Breast epithelium (tissue), 4 donors: ENCODE results near the gene KRTAP10-10. TPM values are rescaled to one million over a fixed set of nuclear protein-coding genes. Genes with fewer than 3 reads are reported as not detected.
"Not testable (repeated sequence)": the region's sequence is repeated elsewhere in the genome, so short reads cannot be mapped to it uniquely, and the experiment has no call there.

Experiments used
- DNase-seq, 2 donors: peaks; one replicate each; pipeline ENCODE4 v3.0.0-alpha.2; 2019; ENCODE audit warnings: low spot score in 2 of 2
- H3K27ac ChIP-seq, 2 donors: fragments of 200-600 bp; sonication (generic) in 1 of 2; one replicate each; pipeline ENCODE4 v1.5.1; 2016 to 2019; ENCODE audit warnings: mild to moderate bottlenecking in 1 of 2
- H3K27me3 ChIP-seq, 2 donors: fragments of 200-600 bp; sonication (generic) in 1 of 2; one replicate each; pipeline versions ENCODE4 v1.5.1 to v1.6.0; 2017 to 2019; ENCODE audit warnings: control low read depth in 1 of 2, mild to moderate bottlenecking in 1 of 2
- H3K36me3 ChIP-seq: fragments of 200-600 bp; one replicate; pipeline ENCODE4 v1.5.1; 2019
- H3K4me1 ChIP-seq, 2 donors: fragments of 200-600 bp; sonication (generic); one replicate each; pipeline ENCODE4 v1.5.1; 2016 to 2019; ENCODE audit warnings: control low read depth in 1 of 2
- H3K4me3 ChIP-seq, 3 donors: fragments of 200-600 bp; sonication (generic); 1 replicate in 2 of 3; 2 replicates in 1 of 3; pipeline ENCODE4 v1.5.1; 2016 to 2019; ENCODE audit warnings: mild to moderate bottlenecking in 3 of 3, moderate library complexity in 2 of 3
- H3K9me3 ChIP-seq, 2 donors: fragments of 200-600 bp; sonication (generic) in 1 of 2; one replicate each; pipeline ENCODE4 v1.5.1; 2016 to 2019; ENCODE audit warnings: control low read depth in 1 of 2
- CTCF ChIP-seq, 3 donors: fragments of 450-650 bp; IDR thresholded peaks; one replicate each; pipeline ENCODE4 v1.5.1; 2016 to 2017; ENCODE audit warnings: antibody characterized with exemption in 3 of 3, mild to moderate bottlenecking in 3 of 3, moderate library complexity in 3 of 3
- POLR2A ChIP-seq: fragments of 450-650 bp; IDR thresholded peaks from one replicate; pipeline ENCODE4 v1.6.1; 2016; ENCODE audit warnings: antibody characterized with exemption, mild to moderate bottlenecking, moderate library complexity
- POLR2AphosphoS5 ChIP-seq, 3 donors: sonication (generic); formaldehyde crosslinking; IDR thresholded peaks; one replicate each; pipeline ENCODE4 v1.6.1; 2017; ENCODE audit warnings: antibody characterized with exemption in 3 of 3
- intact Hi-C: fragments of 100-400 bp; cut with DNase I; formaldehyde crosslinking; loops from one replicate; pipeline ENCODE4 v1.15.1; 2023; ENCODE audit warnings: low total_unique reads
- total RNA-seq, 3 donors: library from RNA; depleted of rRNA; stranded (reverse); fragments of >200 nt; gene quantifications; one replicate each; pipeline ENCODE4 v1.1.0, GENCODE V29; 2016

The KRTAP10-10 gene
- total RNA-seq, 3 donors from 2014 or later: not detected

GRCh38 chr21:44609193-44609592, 28.0 kb upstream of the KRTAP10-10 start:
- Histone ChIP-seq H3K4me3 (no peak overlapping the region), H3K27ac (no peak overlapping the region), H3K36me3 (no peaks in the 10 kb centered on the region), H3K9me3 (peaks cover 29 to 38% of the 10 kb centered on the region in 2 donors), H3K27me3 (peaks cover 0 to 13% of the 10 kb centered on the region in 2 donors), H3K4me1 (no peaks in the 10 kb centered on the region)
- no peak for DNase-seq
- intact Hi-C loops: no loop called here
- TF ChIP-seq POLR2AphosphoS5 (IDR thresholded peaks at IDR 0.05): no peak
- TF ChIP-seq CTCF (IDR thresholded peaks at IDR 0.05): no peak
- TF ChIP-seq POLR2A: no peak

GRCh38 chr21:44610157-44610843, 26.9 kb upstream of the KRTAP10-10 start:
- H3K4me1 ChIP-seq, H3K4me3 ChIP-seq, H3K36me3 ChIP-seq, intact Hi-C loops, DNase-seq, H3K27ac ChIP-seq: not testable (repeated sequence)
- peaks cover 0 to 22% of the 10 kb centered on the region in 2 donors for H3K27me3 ChIP-seq
- peaks cover 29 to 34% of the 10 kb centered on the region in 2 donors for H3K9me3 ChIP-seq

- no peak overlapping the region for H3K4me3 ChIP-seq
- H3K4me1 ChIP-seq: no peaks in the 10 kb centered on the region
- intact Hi-C loops: no loop called here
- H3K36me3 ChIP-seq: no peaks in the 10 kb centered on the region
- H3K27ac ChIP-seq: no peak overlapping the region
- no peak for DNase-seq
- H3K9me3 ChIP-seq: peaks cover 29 to 34% of the 10 kb centered on the region in 2 donors
- H3K27me3 ChIP-seq: peaks cover 0 to 31% of the 10 kb centered on the region in 2 donors
- TF ChIP-seq CTCF (IDR thresholded peaks at IDR 0.05): no peak
- no peak for TF ChIP-seq POLR2AphosphoS5 (IDR thresholded peaks at IDR 0.05)
- no peak for TF ChIP-seq POLR2A
These were observed 25.6 kb upstream of the KRTAP10-10 start for GRCh38 chr21:44611551-44611950.

GRCh38 chr21:44612029-44612486, 25.1 kb upstream of the KRTAP10-10 start, which contains the start of gene KRTAP10-8:
TSS of gene KRTAP10-8 (plus strand) at chr21:44612079. CDS start at chr21:44612101, 22 bp downstream.
- no peak for DNase-seq
- no peaks in the 10 kb centered on the region for H3K4me1 ChIP-seq
- H3K27me3 ChIP-seq: peaks cover 0 to 33% of the 10 kb centered on the region in 2 donors
- no peak for TF ChIP-seq POLR2AphosphoS5 (IDR thresholded peaks at IDR 0.05)
- TF ChIP-seq POLR2A: no peak
- no peak for TF ChIP-seq CTCF (IDR thresholded peaks at IDR 0.05)
- no peaks in the 10 kb centered on the region for H3K36me3 ChIP-seq
- no peak within 1 kb of the TSS for H3K27ac ChIP-seq
- peaks cover 29 to 34% of the 10 kb centered on the region in 2 donors for H3K9me3 ChIP-seq
- intact Hi-C loops: no loop called here
- no peak within 1 kb of the TSS for H3K4me3 ChIP-seq

- H3K4me3 ChIP-seq: no peak overlapping the region
- DNase-seq: no peak
- H3K27me3 ChIP-seq: peaks cover 0 to 33% of the 10 kb centered on the region in 2 donors
- peaks cover 29 to 34% of the 10 kb centered on the region in 2 donors for H3K9me3 ChIP-seq
- no peak overlapping the region for H3K27ac ChIP-seq
- H3K36me3 ChIP-seq: no peaks in the 10 kb centered on the region
- TF ChIP-seq POLR2A (no peak), CTCF (IDR thresholded peaks at IDR 0.05) (no peak), POLR2AphosphoS5 (IDR thresholded peaks at IDR 0.05) (no peak)
- no peaks in the 10 kb centered on the region for H3K4me1 ChIP-seq
- intact Hi-C loops: no loop called here
These were observed 24.4 kb upstream of the KRTAP10-10 start for GRCh38 chr21:44612669-44613229.
